Measurements from ENCODE around the gene SMG6. TPM values are rescaled to one million over a fixed set of nuclear protein-coding genes. Genes with fewer than 3 reads are reported as not detected.

SMG6 gene
- total and polyA plus RNA-seq, 3 experiments from 2014 or later = 11.2 to 54.1 (median 53.3) TPM

GRCh38 chr17:2060681-2061440 is 242.7 kb downstream of the SMG6 start:
- Histone ChIP-seq H3K9me3 (ENCODE audit: low read length) (no peaks in the 10 kb centered on the region), H3K27me3 (ENCODE audit: insufficient read depth, low read length, poor library complexity, severe bottlenecking) (no peaks in the 10 kb centered on the region), H3K27ac (ENCODE audit: low read depth, low read length) (no peak overlapping the region), H3K4me3 (ENCODE audit: low read length) (no peak overlapping the region), H3K4me1 (ENCODE audit: insufficient read depth, low read length) (peaks cover 3% of the 10 kb centered on the region), H3K36me3 (ENCODE audit: insufficient read depth, low read length) (peaks cover 15% of the 10 kb centered on the region)
- no peak for DNase-seq
- H3K27ac Mint-ChIP-seq = peak overlapping the region in 3 of 8 donors; percentile 55 to 83 (median 77)
- POLR2A ChIA-PET = interaction anchor here (0.6 to 1.3 kb wide), 3 partner anchors 12 to 179 kb away, joined by 3 to 4 read pairs (median 3); no protein-coding TSS in a partner anchor
- CTCF ChIA-PET = interaction anchor here (5.2 to 8.2 kb wide), 4 partner anchors 28 to 221 kb away, joined by 23 to 256 read pairs (median 97); no protein-coding TSS in a partner anchor
- no peaks in the 10 kb centered on the region for H3K9me3 Mint-ChIP-seq
- peak overlapping the region in 2 of 7 donors; percentile 46 to 61 for H3K4me3 Mint-ChIP-seq
- peaks cover 0 to 5% of the 10 kb centered on the region in 2 donors for H3K27me3 Mint-ChIP-seq
- peaks cover 0 to 55% (median 2%) of the 10 kb centered on the region in 3 donors for H3K36me3 Mint-ChIP-seq
- H3K4me1 Mint-ChIP-seq = peaks cover 13 to 69% (median 16%) of the 10 kb centered on the region in 3 donors

- no peaks in the 10 kb centered on the region for H3K9me3 Mint-ChIP-seq
- Histone ChIP-seq H3K36me3 (ENCODE audit: insufficient read depth, low read length) (peaks cover 9% of the 10 kb centered on the region), H3K27ac (ENCODE audit: low read depth, low read length) (no peak overlapping the region), H3K9me3 (ENCODE audit: low read length) (no peaks in the 10 kb centered on the region), H3K27me3 (ENCODE audit: insufficient read depth, low read length, poor library complexity, severe bottlenecking) (no peaks in the 10 kb centered on the region), H3K4me3 (ENCODE audit: low read length) (no peak overlapping the region), H3K4me1 (ENCODE audit: insufficient read depth, low read length) (peaks cover 3% of the 10 kb centered on the region)
- H3K36me3 Mint-ChIP-seq = peaks cover 0 to 50% (median 2%) of the 10 kb centered on the region in 3 donors
- peaks cover 13 to 63% (median 16%) of the 10 kb centered on the region in 3 donors for H3K4me1 Mint-ChIP-seq
- peaks cover 0 to 5% of the 10 kb centered on the region in 2 donors for H3K27me3 Mint-ChIP-seq
- CTCF ChIA-PET = interaction anchor here (0.8 to 8.2 kb wide), 9 partner anchors 9 to 293 kb away, joined by 3 to 256 read pairs (median 57); no protein-coding TSS in a partner anchor
- peak overlapping the region in 4 of 8 donors; percentile 37 to 83 (median 66) for H3K27ac Mint-ChIP-seq
- peak overlapping the region in 2 of 7 donors; percentile 46 to 61 for H3K4me3 Mint-ChIP-seq
- POLR2A ChIA-PET = interaction anchor here (0.6 to 1.3 kb wide), 4 partner anchors 12 to 198 kb away, joined by 3 to 4 read pairs (median 4); no protein-coding TSS in a partner anchor
- no peak for DNase-seq
These were observed 243.3 kb downstream of the SMG6 start for GRCh38 chr17:2060385-2060658.

- peak overlapping the region in 6 of 7 donors; percentile 15 to 86 (median 49) for H3K4me3 Mint-ChIP-seq
- no peaks in the 10 kb centered on the region for H3K27me3 ChIP-seq (ENCODE audit: insufficient read depth, low read length, poor library complexity, severe bottlenecking)
- H3K9me3 Mint-ChIP-seq = no peaks in the 10 kb centered on the region
- peaks cover 4% of the 10 kb centered on the region for H3K4me1 ChIP-seq (ENCODE audit: insufficient read depth, low read length)
- ChIA-PET POLR2A (interaction anchor here (0.6 to 1.6 kb wide), 5 partner anchors 10 to 198 kb away, joined by 3 to 5 read pairs (median 4); no protein-coding TSS in a partner anchor), CTCF (interaction anchor here (0.8 to 8.2 kb wide), 12 partner anchors 8 to 294 kb away, joined by 3 to 256 read pairs (median 4); no protein-coding TSS in a partner anchor)
- peaks cover 0 to 44% (median under 1%) of the 10 kb centered on the region in 3 donors for H3K36me3 Mint-ChIP-seq
- no peak overlapping the region for H3K27ac ChIP-seq (ENCODE audit: low read depth, low read length)
- DNase-seq = no peak
- peaks cover 9% of the 10 kb centered on the region for H3K36me3 ChIP-seq (ENCODE audit: insufficient read depth, low read length)
- H3K9me3 ChIP-seq (ENCODE audit: low read length) = no peaks in the 10 kb centered on the region
- H3K27ac Mint-ChIP-seq = peak overlapping the region in 4 of 8 donors; percentile 37 to 83 (median 58)
- no peak overlapping the region for H3K4me3 ChIP-seq (ENCODE audit: low read length)
- H3K27me3 Mint-ChIP-seq = peaks cover 0 to 5% of the 10 kb centered on the region in 2 donors
- peaks cover 11 to 59% (median 12%) of the 10 kb centered on the region in 3 donors for H3K4me1 Mint-ChIP-seq
These were observed 243.8 kb downstream of the SMG6 start for GRCh38 chr17:2059547-2060384.

GRCh38 chr17:2058586-2059546 is 244.7 kb downstream of the SMG6 start:
- no peaks in the 10 kb centered on the region for H3K9me3 ChIP-seq (ENCODE audit: low read length)
- H3K27ac ChIP-seq (ENCODE audit: low read depth, low read length) = no peak overlapping the region
- CTCF ChIA-PET = interaction anchor here (0.8 to 8.2 kb wide), 22 partner anchors 12 to 295 kb away, joined by 3 to 256 read pairs (median 5); partner anchors contain the start of genes SGSM2 and TSR1
- Mint-ChIP-seq H3K27me3 (peaks cover 0 to 5% of the 10 kb centered on the region in 2 donors), H3K9me3 (no peaks in the 10 kb centered on the region), H3K36me3 (peaks cover 0 to 36% (median 0%) of the 10 kb centered on the region in 3 donors), H3K4me3 (peak overlapping the region in 5 of 7 donors; percentile 15 to 74 (median 49)), H3K4me1 (peaks cover 6 to 59% (median 6%) of the 10 kb centered on the region in 3 donors), H3K27ac (peak overlapping the region in 3 of 8 donors; percentile 37 to 75 (median 65))
- no peaks in the 10 kb centered on the region for H3K27me3 ChIP-seq (ENCODE audit: insufficient read depth, low read length, poor library complexity, severe bottlenecking)
- POLR2A ChIA-PET = interaction anchor here (1.0 to 1.6 kb wide), 5 partner anchors 9 to 245 kb away, joined by 4 to 7 read pairs (median 5); partner anchors contain the start of genes SMG6 and SRR
- peak; percentile 50 to 78 (median 55) for DNase-seq
- no peak overlapping the region for H3K4me3 ChIP-seq (ENCODE audit: low read length)
- H3K36me3 ChIP-seq (ENCODE audit: insufficient read depth, low read length) = peaks cover 3% of the 10 kb centered on the region
- H3K4me1 ChIP-seq (ENCODE audit: insufficient read depth, low read length) = peaks cover 11% of the 10 kb centered on the region

- H3K36me3 ChIP-seq (ENCODE audit: insufficient read depth, low read length) = no peaks in the 10 kb centered on the region
- peaks cover 17% of the 10 kb centered on the region for H3K4me1 ChIP-seq (ENCODE audit: insufficient read depth, low read length)
- CTCF ChIA-PET = interaction anchor here (0.8 to 8.2 kb wide), 28 partner anchors 8 to 279 kb away, joined by 3 to 256 read pairs (median 6); partner anchors contain the start of genes SGSM2 and TSR1
- H3K27me3 ChIP-seq (ENCODE audit: insufficient read depth, low read length, poor library complexity, severe bottlenecking) = no peaks in the 10 kb centered on the region
- peaks cover 9 to 56% (median 11%) of the 10 kb centered on the region in 3 donors for H3K4me1 Mint-ChIP-seq
- no peak overlapping the region for H3K4me3 ChIP-seq (ENCODE audit: low read length)
- peak in 3 of 5 donors; percentile 40 to 72 (median 51) for DNase-seq
- POLR2A ChIA-PET = interaction anchor here (0.8 to 4.4 kb wide), 7 partner anchors 10 to 246 kb away, joined by 3 to 37 read pairs (median 5); partner anchors contain the start of genes SMG6 and SRR
- peaks cover 0 to 28% (median 0%) of the 10 kb centered on the region in 3 donors for H3K36me3 Mint-ChIP-seq
- no peaks in the 10 kb centered on the region for H3K9me3 Mint-ChIP-seq
- peak overlapping the region in 1 of 8 donors; percentile 73 for H3K27ac Mint-ChIP-seq
- H3K4me3 Mint-ChIP-seq = peak overlapping the region in 3 of 7 donors; percentile 30 to 49 (median 41)
- no peaks in the 10 kb centered on the region for H3K9me3 ChIP-seq (ENCODE audit: low read length)
- H3K27me3 Mint-ChIP-seq = peaks cover 0 to 5% of the 10 kb centered on the region in 2 donors
- no peak overlapping the region for H3K27ac ChIP-seq (ENCODE audit: low read depth, low read length)
These were observed 245.6 kb downstream of the SMG6 start for GRCh38 chr17:2057760-2058585.

GRCh38 chr17:2057175-2057759 is 246.3 kb downstream of the SMG6 start:
- Histone ChIP-seq H3K36me3 (ENCODE audit: insufficient read depth, low read length) (no peaks in the 10 kb centered on the region), H3K9me3 (ENCODE audit: low read length) (no peaks in the 10 kb centered on the region), H3K4me3 (ENCODE audit: low read length) (no peak overlapping the region), H3K27me3 (ENCODE audit: insufficient read depth, low read length, poor library complexity, severe bottlenecking) (no peaks in the 10 kb centered on the region), H3K27ac (ENCODE audit: low read depth, low read length) (no peak overlapping the region), H3K4me1 (ENCODE audit: insufficient read depth, low read length) (peaks cover 18% of the 10 kb centered on the region)
- DNase-seq = no peak
- peaks cover 10 to 50% (median 12%) of the 10 kb centered on the region in 3 donors for H3K4me1 Mint-ChIP-seq
- no peak overlapping the region for H3K4me3 Mint-ChIP-seq
- CTCF ChIA-PET = interaction anchor here (0.8 to 8.2 kb wide), 23 partner anchors 8 to 280 kb away, joined by 3 to 256 read pairs (median 6); partner anchors contain the start of genes SGSM2 and TSR1
- H3K9me3 Mint-ChIP-seq = no peaks in the 10 kb centered on the region
- POLR2A ChIA-PET = interaction anchor here (0.8 to 4.4 kb wide), 4 partner anchors 29 to 246 kb away, joined by 3 to 37 read pairs (median 4); partner anchors contain the start of genes SMG6 and SRR
- H3K27me3 Mint-ChIP-seq = peaks cover 0 to 5% of the 10 kb centered on the region in 2 donors
- no peak overlapping the region for H3K27ac Mint-ChIP-seq
- H3K36me3 Mint-ChIP-seq = peaks cover 0 to 22% (median 0%) of the 10 kb centered on the region in 3 donors

Data from CD8-positive, alpha-beta memory T cell (primary cell).